H1 (cell line): ENCODE measurements around the gene PLLP. TPM values are rescaled to one million over a fixed set of nuclear protein-coding genes. Genes with fewer than 3 reads are reported as not detected.

ENCODE experiments used
- CTCF ChIA-PET: fragments of 300-600 bp; sonication (Branson Sonifier 250); formaldehyde crosslinking; loops from one replicate; lab custom pipeline; 2021; ENCODE audit not compliant: partially characterized antibody; lab: Charles Lee
- POLR2A ChIA-PET: fragments of 300-600 bp; sonication (Branson Sonifier 250); formaldehyde crosslinking; loops from one replicate; lab custom pipeline; 2021; ENCODE audit warnings: inconsistent platforms; ENCODE audit not compliant: partially characterized antibody; lab: Charles Lee
- DNase-seq, 2 experiments: peaks; one replicate each; pipeline versions ENCODE4 v3.0.0 to v3.0.0-alpha.2; 2010 to 2022; ENCODE audit warnings: low spot score in 2 of 2, low read depth in 1 of 2, mixed read lengths in 1 of 2
- FAIRE-seq: peaks from 2 replicates; lab custom pipeline; 2011; peaks lifted over from hg19 to GRCh38; lab: Jason Lieb, UNC
- H2AFZ ChIP-seq: 2 replicates; pipeline ENCODE4 v1.8.1; 2012; ENCODE audit warnings: low read length, inconsistent platforms
- H2AK5ac ChIP-seq: 2 replicates; pipeline ENCODE4 v1.6.1; 2013; ENCODE audit warnings: low read depth, low read length
- H2BK120ac ChIP-seq: replicated peaks from 2 replicates; pipeline ENCODE3; 2013; ENCODE audit warnings: low read depth, low read length, inconsistent platforms
- H2BK12ac ChIP-seq: 2 replicates; pipeline ENCODE4 v1.6.1; 2013; ENCODE audit warnings: low read depth, low read length
- H2BK15ac ChIP-seq: 2 replicates; pipeline ENCODE4 v1.6.1; 2013; ENCODE audit warnings: low read length
- H2BK20ac ChIP-seq: 2 replicates; pipeline ENCODE4 v1.6.1; 2013; ENCODE audit warnings: low read length
- H2BK5ac ChIP-seq: 2 replicates; pipeline ENCODE4 v1.6.1; 2013; ENCODE audit warnings: low read depth, low read length
- H3K14ac ChIP-seq: 2 replicates; pipeline ENCODE4 v1.6.1; 2013; ENCODE audit warnings: inconsistent platforms; ENCODE audit not compliant: insufficient read length
- H3K18ac ChIP-seq: 2 replicates; pipeline ENCODE4 v1.6.1; 2013; ENCODE audit warnings: low read length; ENCODE audit errors: extremely low read depth
- H3K23ac ChIP-seq: 2 replicates; pipeline ENCODE4 v1.6.1; 2013; ENCODE audit warnings: inconsistent platforms; ENCODE audit not compliant: insufficient read length
- H3K23me2 ChIP-seq: 2 replicates; pipeline ENCODE4 v1.6.1; 2013; ENCODE audit warnings: low read depth, low read length
- H3K27ac ChIP-seq: 2 replicates; pipeline ENCODE4 v1.6.1; 2011; ENCODE audit warnings: low read depth, low read length, inconsistent platforms
- H3K27me3 ChIP-seq, 4 experiments: replicated peaks in 1 of 4; 1 replicate in 1 of 4; 2 replicates in 3 of 4; pipeline versions ENCODE4 v1.6.1 to v1.8.1; 2011 to 2013; ENCODE audit warnings: low read length in 3 of 4, mild to moderate bottlenecking in 3 of 4, inconsistent platforms in 2 of 4, mixed read lengths in 2 of 4, moderate library complexity in 1 of 4; ENCODE audit not compliant: control insufficient read depth in 3 of 4, insufficient read depth in 3 of 4; ENCODE audit errors: extremely low read depth in 1 of 4
- H3K36me3 ChIP-seq, 4 experiments: 2 replicates each; pipeline versions ENCODE4 v1.6.1 to v1.8.1; 2011 to 2013; ENCODE audit warnings: mild to moderate bottlenecking in 4 of 4, low read length in 3 of 4, moderate library complexity in 2 of 4, control low read depth in 1 of 4, inconsistent platforms in 1 of 4; ENCODE audit not compliant: insufficient read depth in 4 of 4, control insufficient read depth in 2 of 4
- H3K4ac ChIP-seq: replicated peaks from 2 replicates; pipeline ENCODE3; 2013; ENCODE audit warnings: low read length, low read depth, mixed read lengths, inconsistent platforms; ENCODE audit not compliant: insufficient read length
- H3K4me1 ChIP-seq, 4 experiments: replicated peaks in 1 of 4; 1 replicate in 1 of 4; 2 replicates in 3 of 4; pipeline versions ENCODE4 v1.6.1 to v1.8.1; 2011 to 2013; ENCODE audit warnings: low read length in 3 of 4, inconsistent platforms in 2 of 4, mixed read lengths in 1 of 4; ENCODE audit not compliant: insufficient read depth in 4 of 4, control insufficient read depth in 3 of 4
- H3K4me2 ChIP-seq, 2 experiments: 2 replicates each; pipeline versions ENCODE4 v1.6.1 to v1.8.1; 2011 to 2013; ENCODE audit warnings: low read depth in 2 of 2, low read length in 2 of 2, control low read depth in 1 of 2, inconsistent platforms in 1 of 2, mild to moderate bottlenecking in 1 of 2; ENCODE audit not compliant: insufficient read depth in 1 of 2
- H3K4me3 ChIP-seq, 4 experiments: fragments of 200-600, 300-600 bp in 1 of 4; sonication (generic), shearing (Covaris generic), sonication (Bioruptor Twin) in 1 of 4; 2 replicates each; pipeline versions ENCODE4 v1.5.1 to v1.8.1; 2011 to 2016; ENCODE audit warnings: low read length in 4 of 4, low read depth in 3 of 4, control low read depth in 2 of 4, inconsistent platforms in 2 of 4, mild to moderate bottlenecking in 2 of 4, mixed read lengths in 1 of 4, moderate library complexity in 1 of 4; ENCODE audit not compliant: insufficient read depth in 2 of 4; ENCODE audit errors: extremely low read depth in 1 of 4
- H3K56ac ChIP-seq: replicated peaks from 2 replicates; pipeline ENCODE3; 2013; ENCODE audit warnings: low read depth, mild to moderate bottlenecking, mixed read lengths, low read length, inconsistent platforms; ENCODE audit not compliant: insufficient read length
- H3K79me1 ChIP-seq: 2 replicates; pipeline ENCODE4 v1.6.1; 2013; ENCODE audit warnings: low read depth, low read length, control low read depth
- H3K79me2 ChIP-seq, 2 experiments: 2 replicates each; pipeline versions ENCODE4 v1.6.1 to v1.8.1; 2012 to 2013; ENCODE audit warnings: low read length in 2 of 2, mild to moderate bottlenecking in 2 of 2, inconsistent platforms in 1 of 2; ENCODE audit not compliant: insufficient read depth in 2 of 2, control insufficient read depth in 1 of 2
- H3K9ac ChIP-seq, 4 experiments: replicated peaks in 1 of 4; 1 replicate in 1 of 4; 2 replicates in 3 of 4; pipeline versions ENCODE4 v1.6.1 to v1.8.1; 2011 to 2013; ENCODE audit warnings: low read depth in 3 of 4, low read length in 3 of 4, control low read depth in 2 of 4, mild to moderate bottlenecking in 2 of 4, moderate library complexity in 2 of 4, inconsistent platforms in 1 of 4; ENCODE audit errors: extremely low read depth in 1 of 4
- H3K9me3 ChIP-seq, 2 experiments: 2 replicates each; pipeline versions ENCODE4 v1.6.1 to v1.8.1; 2012 to 2013; ENCODE audit warnings: mild to moderate bottlenecking in 2 of 2, moderate library complexity in 2 of 2, control low read depth in 1 of 2, inconsistent platforms in 1 of 2, low read depth in 1 of 2, low read length in 1 of 2, mixed read lengths in 1 of 2; ENCODE audit not compliant: insufficient read depth in 2 of 2
- H4K20me1 ChIP-seq, 2 experiments: replicated peaks in 1 of 2; 2 replicates each; pipeline versions ENCODE3 to v1.8.1; 2011 to 2013; ENCODE audit warnings: inconsistent platforms in 2 of 2, low read length in 2 of 2, mild to moderate bottlenecking in 1 of 2; ENCODE audit not compliant: insufficient read depth in 2 of 2, control insufficient read depth in 1 of 2
- H4K5ac ChIP-seq: 2 replicates; pipeline ENCODE4 v1.6.1; 2013; ENCODE audit warnings: low read length, low read depth, mixed read lengths, inconsistent platforms; ENCODE audit not compliant: insufficient read length
- H4K8ac ChIP-seq: 2 replicates; pipeline ENCODE4 v1.8.0; 2013; ENCODE audit warnings: mild to moderate bottlenecking, moderate library complexity, low read length, inconsistent platforms; ENCODE audit not compliant: insufficient read depth; ENCODE audit errors: extremely low read depth
- H4K91ac ChIP-seq: replicated peaks from 2 replicates; pipeline ENCODE3; 2013; ENCODE audit warnings: low read length, mixed read lengths, inconsistent platforms; ENCODE audit not compliant: insufficient read length
- CTBP2 ChIP-seq: IDR thresholded peaks from 2 replicates; pipeline ENCODE4 v1.7.0; 2011; ENCODE audit warnings: borderline replicate concordance, mild to moderate bottlenecking, moderate library complexity, mixed read lengths, low read length; ENCODE audit not compliant: insufficient read depth, insufficient read length
- POLR2AphosphoS5 ChIP-seq: IDR thresholded peaks from 2 replicates; pipeline ENCODE4 v1.6.1; 2011; ENCODE audit warnings: low read depth, low read length
- WGBS, 2 experiments: shearing (Covaris generic) in 1 of 2; methylation state at CpG; one replicate each; pipeline versions ENCODE4 v1.1.6 to v1.1.7; 2013 to 2015; ENCODE audit warnings: low lambda C conversion rate in 2 of 2, mixed read lengths in 2 of 2, inconsistent platforms in 1 of 2, low coverage in 1 of 2, missing lambda C conversion rate in 1 of 2; ENCODE audit not compliant: insufficient replicate concordance in 2 of 2, insufficient coverage in 1 of 2, insufficient read length in 1 of 2; ENCODE audit errors: extremely low coverage in 1 of 2, missing lambda C conversion rate in 1 of 2; 5-methylcytosine and 5-hydroxymethylcytosine counted together
- polyA plus RNA-seq, 7 experiments: library from polyadenylated mRNA; depleted of rRNA in 3 of 7; stranded (reverse) in 5 of 7; unstranded in 2 of 7; fragments of >200 nt in 5 of 7; fragments of 200-250 nt in 2 of 7; gene quantifications; 1 replicate in 5 of 7; 2 replicates in 1 of 7; 4 replicates in 1 of 7; pipeline versions ENCODE4 v1.2.1 to v1.2.3, GENCODE V29; 2011 to 2013; ENCODE audit warnings: missing spikeins in 2 of 7, mixed read lengths in 2 of 7
- total RNA-seq: library from RNA; stranded (reverse); fragmentation: NEBNext Ultra II Directional; extraction: Animal tissue kit (Norgen Biotek cat#: 25700); gene quantifications from 2 replicates; pipeline ENCODE4 v1.2.1, GENCODE V29; 2021

Gene PLLP
- total and polyA plus RNA-seq, 2 of the 8 experiments (the other 6 are each of a cell fraction or from before 2014, with no cell fraction given) = 2.9 to 10.6 TPM

GRCh38 chr16:57271867-57272495 is 12.5 kb downstream of the PLLP start:
- Histone ChIP-seq H3K36me3 (no peaks in the 10 kb centered on the region), H3K4me2 (no peak overlapping the region), H3K79me1 (no peaks in the 10 kb centered on the region), H2BK5ac (no peak overlapping the region), H3K14ac (no peak overlapping the region), H3K4me1 (peaks cover 0 to 6% (median 0%) of the 10 kb centered on the region in 4 experiments; a peak in 1 of 7 replicates), H2AFZ (no peak overlapping the region), H3K4ac (no peak overlapping the region), H3K23ac (no peak overlapping the region), H4K5ac (no peak overlapping the region), H3K27me3 (no peaks in the 10 kb centered on the region), H3K9ac (no peak overlapping the region), H2BK20ac (no peak overlapping the region), H3K56ac (no peak overlapping the region), H3K79me2 (no peaks in the 10 kb centered on the region), H3K23me2 (0 out of 2 replicates have a peak, but pooled peaks cover 1% of the 10 kb centered on the region), H4K20me1 (no peaks in the 10 kb centered on the region), H4K8ac (no peak overlapping the region), H4K91ac (no peak overlapping the region), H3K27ac (no peak overlapping the region), H2BK120ac (no peak overlapping the region), H2BK12ac (no peak overlapping the region), H3K4me3 (no peak overlapping the region), H3K9me3 (no peaks in the 10 kb centered on the region), H2BK15ac (no peak overlapping the region), H2AK5ac (no peak overlapping the region), H3K18ac (no peak overlapping the region; the same call in 1 of the 2 replicates)
- no peak for DNase-seq
- CTCF ChIA-PET = interaction anchor here (1.1 to 1.5 kb wide), 2 partner anchors 8 to 11 kb away, joined by 3 to 4 read pairs; no protein-coding TSS in a partner anchor
- no peak for FAIRE-seq
- 89% methylated on average over 5 of the region's 5 CpGs; no CpG with 5 or more reads in 1 of the 2 experiments for WGBS, 2 experiments
- POLR2A ChIA-PET = no interaction called here
- TF ChIP-seq POLR2AphosphoS5 = no peak
- no peak for TF ChIP-seq CTBP2
